GM23248 (cell line): ENCODE results near the gene OR2F1.

Source experiments
- EZH2 ChIP-seq: fragments of 200-600 bp; sonication (generic); IDR thresholded peaks from 2 replicates; pipeline ENCODE4 v1.6.1; 2018; ENCODE audit warnings: antibody characterized with exemption, mild to moderate bottlenecking; ENCODE audit not compliant: insufficient read depth, poor library complexity, severe bottlenecking
- EZH2phosphoT487 ChIP-seq: fragments of 200-600 bp; sonication (generic); IDR thresholded peaks from 2 replicates; pipeline ENCODE4 v1.6.1; 2018; ENCODE audit warnings: antibody characterized with exemption, moderate library complexity, mild to moderate bottlenecking, low read depth; ENCODE audit not compliant: insufficient read depth

DNA sequence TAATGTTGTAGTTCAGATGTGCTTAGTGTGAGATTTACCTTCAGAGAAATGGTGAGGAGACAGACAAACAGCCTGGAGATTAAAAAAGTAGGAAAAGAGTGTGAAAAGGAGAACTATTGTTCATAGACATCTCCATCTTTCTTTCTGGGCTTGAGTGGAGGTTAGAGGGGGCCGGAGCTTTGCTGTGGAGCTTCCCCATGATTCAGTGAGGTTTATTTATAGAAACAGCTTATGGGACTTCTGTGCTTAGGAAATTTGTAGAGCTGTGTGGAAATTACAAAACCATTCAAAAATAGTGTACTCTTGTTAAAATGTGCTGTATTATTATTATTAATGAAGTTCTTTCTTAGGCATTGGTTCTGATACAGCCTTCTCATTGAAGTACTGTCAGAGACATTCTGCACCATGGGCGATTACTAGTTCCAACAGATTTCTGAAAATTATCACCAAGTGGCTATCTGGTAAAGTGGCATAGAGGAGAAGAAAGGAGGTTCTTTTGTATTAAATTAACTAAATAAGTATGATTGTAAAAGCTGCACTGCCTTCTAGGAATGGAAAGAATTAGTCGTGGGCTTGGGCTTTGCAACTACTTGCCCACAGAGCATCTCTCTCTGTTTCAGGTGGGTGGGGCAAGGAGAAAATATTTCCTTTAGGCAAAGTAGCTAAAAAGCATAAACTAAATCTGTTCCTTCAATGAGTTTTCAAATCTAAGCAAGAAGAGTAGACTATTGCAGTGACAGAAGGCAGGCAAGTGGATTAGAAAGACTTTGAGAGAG, 44.0 kb upstream of the OR2F1 start:
- TF ChIP-seq EZH2, result no peak
- no peak for TF ChIP-seq EZH2phosphoT487
